NOMO-1 (cell line): ENCODE data around the gene USP35.

Source experiments
- DNase-seq, 2 experiments: peaks; one replicate each; lab custom pipeline; 2025; ENCODE audit not compliant: unreplicated experiment in 2 of 2; lab: John Stamatoyannopoulos, UW

Gene USP35

DNA sequence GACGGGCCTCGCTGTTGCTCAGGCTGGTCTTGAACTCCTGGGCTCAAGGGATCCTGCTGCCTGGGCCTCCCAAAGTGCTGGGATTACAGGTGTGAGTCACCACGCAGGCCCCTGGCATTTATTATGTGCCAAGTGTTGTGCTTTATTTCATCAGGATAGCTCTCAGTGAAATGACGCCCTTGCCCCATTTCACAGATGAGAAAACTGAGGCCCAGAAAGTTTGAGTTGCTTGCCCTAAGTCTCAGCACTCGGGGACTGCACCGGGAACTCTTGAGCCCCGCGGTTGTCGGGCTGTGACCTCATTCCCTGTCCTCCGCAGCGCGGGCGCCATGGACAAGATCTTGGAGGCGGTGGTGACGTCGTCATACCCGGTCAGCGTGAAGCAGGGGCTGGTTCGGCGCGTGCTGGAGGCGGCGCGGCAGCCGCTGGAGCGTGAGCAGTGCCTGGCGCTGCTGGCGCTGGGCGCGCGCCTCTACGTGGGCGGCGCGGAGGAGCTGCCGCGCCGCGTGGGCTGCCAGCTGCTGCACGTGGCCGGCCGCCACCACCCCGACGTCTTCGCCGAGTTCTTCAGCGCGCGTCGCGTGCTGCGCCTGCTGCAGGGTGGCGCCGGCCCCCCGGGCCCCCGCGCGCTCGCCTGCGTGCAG is 7.3 kb downstream of the USP35 start:
- DNase-seq: no peak

DNA sequence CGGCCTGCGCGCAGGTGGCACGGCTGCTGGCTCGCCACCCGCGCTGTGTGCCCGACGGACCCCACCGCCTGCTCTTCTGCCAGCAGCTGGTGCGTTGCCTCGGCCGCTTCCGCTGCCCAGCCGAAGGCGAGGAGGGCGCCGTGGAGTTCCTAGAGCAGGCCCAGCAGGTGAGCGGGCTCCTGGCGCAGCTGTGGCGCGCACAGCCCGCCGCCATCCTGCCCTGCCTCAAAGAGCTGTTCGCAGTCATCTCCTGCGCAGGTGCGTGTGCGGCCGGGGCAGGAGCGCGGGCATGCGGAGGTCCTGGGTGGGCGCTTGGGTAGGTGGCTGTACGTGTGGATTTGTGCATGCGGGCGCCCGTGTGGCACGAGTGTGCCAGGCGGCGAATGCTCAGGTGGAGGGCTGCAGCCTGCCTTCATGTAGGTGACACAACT is 8.0 kb downstream of the USP35 start:
- no peak for DNase-seq

DNA sequence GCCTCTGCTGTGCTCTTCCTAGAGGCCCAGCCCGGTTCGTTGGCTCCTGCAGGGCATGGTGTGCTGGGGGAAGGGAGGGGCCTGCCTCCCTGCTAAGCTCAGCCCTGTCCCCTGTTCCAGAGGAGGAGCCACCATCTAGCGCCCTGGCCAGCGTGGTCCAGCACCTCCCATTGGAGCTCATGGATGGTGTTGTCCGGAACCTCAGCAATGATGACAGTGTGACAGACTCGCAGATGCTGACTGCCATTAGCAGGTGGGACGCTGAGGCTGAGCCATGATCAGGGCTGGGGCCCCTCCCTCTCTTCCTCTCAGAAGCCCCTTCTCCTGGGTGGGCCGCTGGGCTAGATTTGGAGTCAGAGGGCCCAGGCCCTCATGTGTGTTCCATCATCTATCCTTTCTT is 9.1 kb downstream of the USP35 start:
- no peak for DNase-seq

- no peak for DNase-seq
These were observed 10.4 kb downstream of the USP35 start for GRCh38 chr11:78199015-78199652.

DNA sequence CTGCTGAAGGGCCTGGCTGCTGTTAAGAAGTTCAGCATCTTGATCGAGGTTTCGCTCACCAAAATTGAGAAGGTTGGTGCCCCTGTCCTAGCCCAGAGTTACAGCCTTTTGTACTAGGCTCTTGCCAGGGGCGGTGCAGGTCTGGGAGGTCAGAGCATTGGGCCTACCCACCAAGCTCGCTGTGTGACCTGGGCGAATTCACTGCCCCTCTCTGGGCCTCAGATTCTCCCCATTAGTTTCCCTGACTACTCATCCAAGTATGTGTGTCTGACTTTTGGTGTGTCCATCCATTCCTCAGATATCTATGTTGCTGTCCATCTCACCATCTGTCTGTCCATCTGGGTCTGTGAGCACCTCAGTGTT is 10.9 kb downstream of the USP35 start:
- DNase-seq: no peak

DNA sequence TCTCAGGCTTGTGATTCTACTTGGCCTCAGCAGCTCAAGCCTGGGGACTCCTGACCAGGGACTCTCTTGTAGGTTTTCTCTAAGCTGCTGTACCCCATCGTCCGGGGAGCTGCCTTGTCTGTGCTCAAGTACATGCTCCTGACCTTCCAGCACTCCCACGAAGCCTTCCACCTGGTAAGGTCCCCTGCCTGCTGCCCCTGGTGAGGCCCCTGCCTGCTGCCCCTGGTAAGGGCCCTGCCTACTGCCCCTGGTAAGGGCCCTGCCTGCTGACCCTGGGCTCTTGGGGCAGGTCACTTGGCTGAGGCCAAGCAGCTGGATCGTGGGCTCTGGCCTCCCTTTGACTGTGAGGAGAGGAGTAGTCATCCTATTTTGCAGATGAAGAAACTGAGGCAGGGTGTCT is 11.3 kb downstream of the USP35 start:
- no peak for DNase-seq

DNA sequence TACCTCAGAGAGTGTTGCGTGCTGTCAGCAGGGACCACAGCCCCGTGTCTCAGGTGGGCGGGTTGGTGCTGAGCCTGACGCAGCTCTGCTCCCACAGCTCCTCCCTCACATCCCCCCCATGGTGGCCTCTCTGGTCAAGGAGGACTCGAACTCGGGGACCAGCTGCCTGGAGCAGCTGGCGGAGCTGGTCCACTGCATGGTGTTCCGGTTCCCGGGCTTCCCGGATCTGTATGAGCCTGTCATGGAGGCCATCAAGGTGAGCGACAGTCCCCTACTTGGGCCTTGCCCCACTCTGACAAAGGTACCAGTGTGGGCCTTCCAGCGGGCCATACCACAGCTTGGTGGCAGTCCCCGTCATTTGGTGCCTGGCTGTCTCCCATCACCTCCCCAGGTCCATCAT is 11.8 kb downstream of the USP35 start:
- DNase-seq: no peak

- DNase-seq: no peak
These were observed 12.5 kb downstream of the USP35 start for GRCh38 chr11:78201096-78201818.

GRCh38 chr11:78202733-78203167 is 14.0 kb downstream of the USP35 start:
- DNase-seq: no peak

DNA sequence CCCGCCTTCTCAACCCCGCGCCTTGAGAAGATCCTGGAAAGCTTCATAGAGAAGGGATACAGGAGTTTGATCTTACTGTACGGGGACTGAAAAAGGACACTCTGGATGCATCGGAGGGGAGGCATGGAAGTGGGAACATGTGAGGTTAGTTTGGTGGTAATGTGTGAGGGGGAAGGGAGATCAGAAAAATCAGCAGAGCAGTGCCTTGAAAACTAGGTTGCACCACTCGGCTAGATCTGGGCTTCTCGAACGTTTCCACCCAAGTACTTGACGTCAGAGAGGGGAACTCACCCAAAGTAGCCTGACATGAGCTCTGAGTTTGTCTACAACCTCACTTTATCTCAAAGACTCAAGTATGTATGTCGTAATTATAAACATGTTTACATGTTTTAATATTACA is 14.5 kb downstream of the USP35 start:
- DNase-seq: no peak

DNA sequence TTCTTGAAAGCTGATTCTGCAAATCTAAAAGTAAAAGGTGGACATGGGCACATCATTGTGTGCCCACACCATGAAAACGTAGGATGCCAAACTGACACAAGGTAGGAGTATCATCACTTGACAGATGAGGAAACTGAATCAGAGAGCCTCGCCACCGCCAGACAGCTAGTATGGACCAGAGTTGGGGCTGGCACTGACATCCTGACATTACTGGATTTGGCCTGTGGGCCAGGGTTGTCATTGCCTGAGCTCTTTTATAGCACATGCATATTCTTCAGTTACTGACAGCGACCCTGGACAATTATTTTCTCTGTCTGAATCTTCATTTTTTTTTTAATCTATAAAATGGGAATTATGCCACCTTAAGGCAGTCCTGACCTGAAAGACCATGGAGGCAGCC is 16.5 kb downstream of the USP35 start:
- DNase-seq: no peak

- DNase-seq: no peak
These were observed 17.0 kb downstream of the USP35 start for GRCh38 chr11:78205691-78206090.

DNA sequence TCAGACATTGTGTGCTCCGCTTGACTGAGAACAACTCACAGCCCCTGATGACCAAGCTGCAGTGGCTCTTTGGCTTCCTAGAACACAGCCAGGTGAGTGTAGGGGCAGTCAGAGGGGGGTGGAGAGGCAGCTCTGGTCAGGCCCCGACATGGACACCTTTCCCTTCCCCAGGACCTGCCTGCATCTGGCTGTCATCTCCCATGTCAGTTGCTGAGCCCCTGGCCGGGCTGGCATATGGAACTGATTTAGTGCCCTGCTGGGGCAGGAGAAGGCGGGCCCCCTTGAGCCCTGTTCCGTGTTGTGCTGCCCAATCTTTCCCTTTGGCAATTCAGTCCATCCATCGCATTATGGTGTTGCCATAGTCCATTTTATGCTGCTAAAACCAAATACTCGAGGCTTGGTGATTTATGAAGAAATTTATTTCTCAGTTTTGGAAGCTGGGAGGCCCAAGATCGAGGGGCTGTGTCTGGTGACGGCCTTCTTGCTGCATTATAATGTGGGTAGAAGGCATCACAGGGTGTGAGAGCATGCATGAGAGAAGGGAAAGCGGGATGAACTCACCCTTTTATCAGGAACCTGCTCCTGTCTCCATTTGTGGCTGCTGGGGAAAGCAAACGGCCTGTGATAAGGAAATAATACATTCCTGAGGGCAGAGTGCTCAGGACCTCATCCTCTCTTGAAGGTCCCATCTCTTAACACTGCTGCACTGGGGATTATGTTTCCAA is 19.0 kb downstream of the USP35 start:
- no peak for DNase-seq

DNA sequence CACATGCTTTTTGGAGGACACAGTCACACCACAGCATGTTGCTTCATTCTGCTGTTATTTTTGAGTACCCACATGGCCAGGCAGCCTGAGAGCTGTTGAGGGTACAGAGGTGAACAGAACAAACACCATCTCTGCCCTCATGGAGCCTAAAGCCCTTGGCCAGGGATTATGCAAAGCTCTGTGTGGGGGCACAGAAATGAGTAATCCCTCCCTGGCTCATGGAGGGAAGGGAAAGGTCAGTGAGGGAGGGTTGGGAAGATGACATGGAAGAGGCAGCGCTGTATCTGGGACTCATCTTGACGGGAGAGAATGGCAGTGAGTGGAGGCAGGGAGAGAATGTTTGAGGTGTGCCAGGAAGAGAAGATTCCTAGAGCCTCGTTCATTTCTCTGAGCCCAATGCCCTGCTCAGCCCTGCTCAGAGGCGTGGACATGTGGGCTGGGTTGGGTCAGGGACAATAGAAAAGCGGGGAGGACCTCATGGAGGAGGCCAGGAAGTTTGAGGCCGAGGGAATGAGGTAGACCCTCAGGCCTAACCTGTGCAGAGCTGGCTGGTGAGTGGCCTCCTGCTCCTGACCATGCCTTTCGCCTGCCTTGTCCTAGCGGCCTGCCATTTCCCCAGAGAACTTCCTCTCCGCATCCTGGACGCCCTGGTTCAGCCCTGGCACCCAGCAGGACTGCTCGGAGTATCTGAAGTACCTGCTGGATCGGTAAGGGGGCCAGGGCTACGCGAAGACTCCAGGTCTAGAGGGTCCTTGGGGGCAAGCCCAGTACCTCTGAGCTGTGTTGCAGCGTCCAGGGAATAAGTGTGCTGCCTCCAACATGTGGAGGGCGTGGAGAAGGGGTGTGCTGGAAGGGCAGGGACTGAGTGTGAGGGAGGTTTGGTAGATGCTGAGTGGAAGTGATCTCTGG is 19.8 kb downstream of the USP35 start:
- no peak for DNase-seq

DNA sequence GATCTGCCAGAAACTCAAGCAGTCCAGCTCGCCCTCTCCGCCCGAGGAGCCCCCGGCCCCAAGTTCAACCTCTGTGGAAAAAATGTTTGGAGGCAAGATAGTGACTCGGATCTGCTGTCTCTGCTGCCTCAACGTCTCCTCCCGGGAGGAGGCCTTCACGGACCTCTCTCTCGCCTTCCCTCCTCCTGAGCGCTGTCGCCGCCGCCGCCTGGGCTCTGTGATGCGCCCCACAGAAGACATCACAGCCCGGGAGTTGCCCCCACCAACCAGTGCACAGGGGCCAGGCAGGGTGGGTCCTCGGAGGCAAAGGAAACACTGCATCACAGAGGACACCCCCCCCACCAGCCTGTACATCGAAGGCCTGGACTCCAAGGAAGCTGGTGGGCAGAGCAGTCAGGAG is 20.8 kb downstream of the USP35 start:
- DNase-seq: no peak

GRCh38 chr11:78210000-78210608 is 21.4 kb downstream of the USP35 start:
- DNase-seq: no peak

- DNase-seq: no peak
These were observed 22.8 kb downstream of the USP35 start for GRCh38 chr11:78211565-78211964.

- no peak for DNase-seq
These were observed 24.1 kb downstream of the USP35 start for GRCh38 chr11:78212586-78213371.
